IMR-90 (cell line): ENCODE results near the gene GDF9. TPM values are rescaled to one million over a fixed set of nuclear protein-coding genes. Genes with fewer than 3 reads are reported as not detected.

Experiments used
- ATAC-seq: fragments of 200-7000 bp; cut with Tn5 transposase; 2 replicates; pipeline ENCODE4 v1.9.1; 2020; ENCODE audit warnings: low read depth, mild to moderate bottlenecking, moderate library complexity
- BruUV-seq: library from RNA; stranded (reverse); fragments of 400-500 nt; replicated peaks from 2 replicates; lab custom pipeline; 2021; lab: Mats Ljungman, UMichigan
- CTCF ChIA-PET: fragments of 300-600 bp; formaldehyde crosslinking; extraction: SDS; loops from one replicate; lab custom pipeline; 2021; ENCODE audit warnings: antibody characterized with exemption; lab: Yijun Ruan, JAX
- POLR2A ChIA-PET: fragments of 300-600 bp; sonication (Branson Sonifier 250); formaldehyde crosslinking; loops from one replicate; lab custom pipeline; 2022; ENCODE audit warnings: antibody characterized with exemption; ENCODE audit not compliant: unreplicated experiment; lab: Charles Lee
- DNase-seq: peaks from one replicate; pipeline ENCODE4 v3.0.0; 2013
- H2AFZ ChIP-seq: replicated peaks from 2 replicates; pipeline ENCODE3; 2013; ENCODE audit warnings: low read length, mild to moderate bottlenecking; ENCODE audit not compliant: poor library complexity
- H2AK5ac ChIP-seq: 2 replicates; pipeline ENCODE4 v1.6.1; 2013; ENCODE audit warnings: low read depth, low read length, inconsistent platforms
- H2AK9ac ChIP-seq: replicated peaks from 2 replicates; pipeline ENCODE3; 2013; ENCODE audit warnings: mild to moderate bottlenecking, low read depth, low read length, moderate library complexity; ENCODE audit not compliant: poor library complexity
- H2BK120ac ChIP-seq: 2 replicates; pipeline ENCODE4 v1.6.1; 2013; ENCODE audit warnings: low read depth, low read length, inconsistent platforms
- H2BK15ac ChIP-seq: 3 replicates; pipeline ENCODE4 v1.6.1; 2013; ENCODE audit warnings: low read depth, low read length, inconsistent platforms
- H2BK20ac ChIP-seq: 2 replicates; pipeline ENCODE4 v1.6.1; 2013; ENCODE audit warnings: low read depth, mild to moderate bottlenecking, inconsistent platforms, low read length, moderate library complexity
- H2BK5ac ChIP-seq: 2 replicates; pipeline ENCODE4 v1.6.1; 2013; ENCODE audit warnings: mild to moderate bottlenecking, low read depth, low read length, inconsistent platforms; ENCODE audit not compliant: poor library complexity, severe bottlenecking
- H3K14ac ChIP-seq: replicated peaks from 2 replicates; pipeline ENCODE4 v1.6.1; 2013; ENCODE audit warnings: low read depth, low read length, inconsistent platforms
- H3K18ac ChIP-seq: 2 replicates; pipeline ENCODE4 v1.6.1; 2013; ENCODE audit warnings: low read depth, low read length, control low read depth
- H3K23ac ChIP-seq: 2 replicates; pipeline ENCODE4 v1.6.1; 2013; ENCODE audit warnings: low read depth, low read length, inconsistent platforms
- H3K27ac ChIP-seq: 2 replicates; pipeline ENCODE4 v1.5.1; 2013; ENCODE audit warnings: mild to moderate bottlenecking, control low read depth, low read length; ENCODE audit not compliant: insufficient read depth
- H3K27me3 ChIP-seq: 2 replicates; pipeline ENCODE4 v1.6.1; 2013; ENCODE audit warnings: low read length; ENCODE audit not compliant: control insufficient read depth, insufficient read depth
- H3K36me3 ChIP-seq: 2 replicates; pipeline ENCODE4 v1.6.1; 2013; ENCODE audit warnings: low read length, mixed read lengths; ENCODE audit not compliant: control insufficient read depth, insufficient read depth
- H3K4ac ChIP-seq: 2 replicates; pipeline ENCODE4 v1.6.1; 2013; ENCODE audit warnings: low read depth, low read length, inconsistent platforms
- H3K4me1 ChIP-seq: 2 replicates; pipeline ENCODE4 v1.6.1; 2013; ENCODE audit warnings: low read length, mixed read lengths; ENCODE audit not compliant: control insufficient read depth, insufficient read depth
- H3K4me2 ChIP-seq: 2 replicates; pipeline ENCODE4 v1.6.1; 2013; ENCODE audit warnings: low read depth, mild to moderate bottlenecking, control low read depth, low read length, moderate library complexity
- H3K4me3 ChIP-seq: 2 replicates; pipeline ENCODE4 v1.5.1; 2013; ENCODE audit warnings: low read depth, mild to moderate bottlenecking, control low read depth, low read length, moderate library complexity; ENCODE audit not compliant: insufficient read depth
- H3K56ac ChIP-seq: 2 replicates; pipeline ENCODE4 v1.6.1; 2013; ENCODE audit warnings: low read length, inconsistent platforms; ENCODE audit not compliant: insufficient read depth; ENCODE audit errors: extremely low read depth
- H3K79me1 ChIP-seq, 2 experiments: 2 replicates each; pipeline ENCODE4 v1.6.1; 2013; ENCODE audit warnings: low read length in 2 of 2, inconsistent platforms in 1 of 2, low read depth in 1 of 2
- H3K9ac ChIP-seq: 2 replicates; pipeline ENCODE4 v1.6.1; 2013; ENCODE audit warnings: low read depth, low read length, control low read depth
- H3K9me1 ChIP-seq: 2 replicates; pipeline ENCODE4 v1.6.1; 2013; ENCODE audit warnings: low read length, inconsistent platforms; ENCODE audit not compliant: insufficient read depth
- H3K9me3 ChIP-seq: 2 replicates; pipeline ENCODE4 v1.6.1; 2013; ENCODE audit warnings: low read length; ENCODE audit not compliant: control insufficient read depth, insufficient read depth
- H4K20me1 ChIP-seq: 2 replicates; pipeline ENCODE4 v1.6.1; 2013; ENCODE audit warnings: low read length, inconsistent platforms; ENCODE audit not compliant: insufficient read depth
- H4K5ac ChIP-seq: 2 replicates; pipeline ENCODE4 v1.6.1; 2013; ENCODE audit warnings: mild to moderate bottlenecking, low read depth, low read length, control low read depth
- H4K8ac ChIP-seq, 2 experiments: 2 replicates each; pipeline ENCODE4 v1.6.1; 2013; ENCODE audit warnings: low read depth in 2 of 2, low read length in 2 of 2, control low read depth in 1 of 2, inconsistent platforms in 1 of 2
- H4K91ac ChIP-seq: 2 replicates; pipeline ENCODE4 v1.6.1; 2013; ENCODE audit warnings: low read depth, low read length, inconsistent platforms; ENCODE audit not compliant: insufficient read depth
- MAFK ChIP-seq: IDR thresholded peaks from 2 replicates; pipeline ENCODE4 v1.6.1; 2012; ENCODE audit warnings: low read depth, low read length, improper control_type of control experiment
- MXI1 ChIP-seq: IDR thresholded peaks from 2 replicates; pipeline ENCODE4 v1.6.1; 2012; ENCODE audit warnings: low read depth, mild to moderate bottlenecking, low read length, moderate library complexity, borderline replicate concordance
- WGBS, 2 experiments: methylation state at CpG; one replicate each; pipeline versions ENCODE4 v1.1.5 to v1.1.7; 2013; ENCODE audit warnings: missing lambda C conversion rate in 2 of 2; ENCODE audit not compliant: insufficient read length in 1 of 2; ENCODE audit errors: extremely low coverage in 2 of 2; 5-methylcytosine and 5-hydroxymethylcytosine counted together
- dilution Hi-C: fragments of 300-500 bp; cut with HindIII; formaldehyde crosslinking; loops from one replicate; pipeline ENCODE4 v1.14.3; 2018; ENCODE audit warnings: low sequenced_read_pairs; ENCODE audit not compliant: unreplicated experiment
- in situ Hi-C: fragments of 300-500 bp; cut with MboI; formaldehyde crosslinking; loops from 3 replicates; pipeline ENCODE4 v1.14.3; 2019; ENCODE audit warnings: low sequenced_read_pairs, inconsistent platforms, mixed read lengths
- intact Hi-C: fragments of 100-400 bp; cut with micrococcal nuclease; formaldehyde crosslinking; loops from 2 replicates; pipeline ENCODE4 v1.10.0; 2022
- polyA plus RNA-seq, 3 experiments: library from polyadenylated mRNA; depleted of rRNA; stranded (reverse); fragments of >200 nt; gene quantifications; 2 replicates each; pipeline ENCODE4 v1.2.3, GENCODE V29; 2012; ENCODE audit warnings: low replicate concordance in 1 of 3
- total RNA-seq: library from RNA; depleted of rRNA; stranded (reverse); fragments of >200 nt; gene quantifications from 2 replicates; pipeline ENCODE4 v1.2.3, GENCODE V29; 2012
- TF ChIP-seq, protein P1 (sequence below): fragments of 150-350 bp; IDR thresholded peaks from 2 replicates; pipeline ENCODE4 v1.6.1; 2016; ENCODE audit warnings: low read depth, mild to moderate bottlenecking, low read length, moderate library complexity, borderline replicate concordance

GDF9 gene
- total and polyA plus RNA-seq, 2 of the 4 experiments (the other 2 are of a cell fraction), result 0.18 to 0.21 TPM

- H2BK120ac ChIP-seq, result no peak within 1 kb of the TSS
- ATAC-seq (no peak), DNase-seq (peak; percentile 39)
- no peak for TF ChIP-seq MAFK
- no peak for TF ChIP-seq MXI1
- TF ChIP-seq, protein P1, sequence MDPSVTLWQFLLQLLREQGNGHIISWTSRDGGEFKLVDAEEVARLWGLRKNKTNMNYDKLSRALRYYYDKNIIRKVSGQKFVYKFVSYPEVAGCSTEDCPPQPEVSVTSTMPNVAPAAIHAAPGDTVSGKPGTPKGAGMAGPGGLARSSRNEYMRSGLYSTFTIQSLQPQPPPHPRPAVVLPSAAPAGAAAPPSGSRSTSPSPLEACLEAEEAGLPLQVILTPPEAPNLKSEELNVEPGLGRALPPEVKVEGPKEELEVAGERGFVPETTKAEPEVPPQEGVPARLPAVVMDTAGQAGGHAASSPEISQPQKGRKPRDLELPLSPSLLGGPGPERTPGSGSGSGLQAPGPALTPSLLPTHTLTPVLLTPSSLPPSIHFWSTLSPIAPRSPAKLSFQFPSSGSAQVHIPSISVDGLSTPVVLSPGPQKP, result no peak
- H3K9ac ChIP-seq, result no peak within 1 kb of the TSS
- peaks cover 20% of the 10 kb centered on the region; the same call in 1 of the 2 replicates for H3K9me1 ChIP-seq
- no peak within 1 kb of the TSS for H3K18ac ChIP-seq
- no peak within 1 kb of the TSS for H3K4me3 ChIP-seq
- H3K4me2 ChIP-seq, result no peak within 1 kb of the TSS
- dilution Hi-C loops, result no loop called here
- peaks cover 3% of the 10 kb centered on the region; the same call in 1 of the 2 replicates for H3K4me1 ChIP-seq
- peaks cover 0 to 51% of the 10 kb centered on the region in 2 experiments; a peak in 3 of 4 replicates for H3K79me1 ChIP-seq
- H3K9me3 ChIP-seq, result no peaks in the 10 kb centered on the region
- H4K91ac ChIP-seq, result no peak within 1 kb of the TSS; the same call in 1 of the 2 replicates
- peak within 1 kb of the TSS; percentile 6 for H2BK5ac ChIP-seq
- no peaks in the 10 kb centered on the region for H3K27me3 ChIP-seq
- H3K23ac ChIP-seq, result no peak within 1 kb of the TSS
- no peak within 1 kb of the TSS for H3K27ac ChIP-seq
- no peak within 1 kb of the TSS for H2BK15ac ChIP-seq
- H3K14ac ChIP-seq, result no peak within 1 kb of the TSS
- no peak within 1 kb of the TSS for H4K8ac ChIP-seq
- no peak within 1 kb of the TSS for H3K4ac ChIP-seq
- no TSS peak for BruUV-seq
- no peak within 1 kb of the TSS for H2BK20ac ChIP-seq
- CTCF ChIA-PET, result interaction anchor here (0.6 to 1.3 kb wide), 5 partner anchors 10 to 223 kb away, joined by 3 to 5 read pairs (median 4); partner anchors contain the start of gene SHROOM1
- POLR2A ChIA-PET, result no interaction called here
- no peak within 1 kb of the TSS for H2AFZ ChIP-seq
- no peak within 1 kb of the TSS for H2AK9ac ChIP-seq
- no peak within 1 kb of the TSS for H3K56ac ChIP-seq
- H3K36me3 ChIP-seq, result peaks cover 28% of the 10 kb centered on the region
- H4K5ac ChIP-seq, result no peak within 1 kb of the TSS
- intact Hi-C loops, result no loop called here
- peaks cover 13% of the 10 kb centered on the region for H4K20me1 ChIP-seq
- in situ Hi-C loops, result no loop called here
- WGBS, 2 experiments, result no CpG with 5 or more reads among the region's 6 CpGs
- H2AK5ac ChIP-seq, result no peak within 1 kb of the TSS
Measured at GRCh38 chr5:132873119-132873929, 7.1 kb upstream of the GDF9 start, which contains the start of gene LEAP2. Gene LEAP2 (plus strand): TSS chr5:132873668. CDS start chr5:132873695, 27 bp downstream.
